Measurements from ENCODE around the gene PNPLA7. TPM values are rescaled to one million over a fixed set of nuclear protein-coding genes. Genes with fewer than 3 reads are reported as not detected.
"Not testable (repeated sequence)": the region's sequence is repeated elsewhere in the genome, so short reads cannot be mapped to it uniquely, and the experiment has no call there.

The PNPLA7 gene
- polyA plus RNA-seq, 3 donors, result 2.1 to 5.1 (median 2.4) TPM

GRCh38 chr9:137521405-137521985, 28.7 kb downstream of the PNPLA7 start:
- no peak for DNase-seq (ENCODE audit: extremely low read depth in 1 of 11, low read depth in 9 of 11, low spot score in 4 of 11)

DNA sequence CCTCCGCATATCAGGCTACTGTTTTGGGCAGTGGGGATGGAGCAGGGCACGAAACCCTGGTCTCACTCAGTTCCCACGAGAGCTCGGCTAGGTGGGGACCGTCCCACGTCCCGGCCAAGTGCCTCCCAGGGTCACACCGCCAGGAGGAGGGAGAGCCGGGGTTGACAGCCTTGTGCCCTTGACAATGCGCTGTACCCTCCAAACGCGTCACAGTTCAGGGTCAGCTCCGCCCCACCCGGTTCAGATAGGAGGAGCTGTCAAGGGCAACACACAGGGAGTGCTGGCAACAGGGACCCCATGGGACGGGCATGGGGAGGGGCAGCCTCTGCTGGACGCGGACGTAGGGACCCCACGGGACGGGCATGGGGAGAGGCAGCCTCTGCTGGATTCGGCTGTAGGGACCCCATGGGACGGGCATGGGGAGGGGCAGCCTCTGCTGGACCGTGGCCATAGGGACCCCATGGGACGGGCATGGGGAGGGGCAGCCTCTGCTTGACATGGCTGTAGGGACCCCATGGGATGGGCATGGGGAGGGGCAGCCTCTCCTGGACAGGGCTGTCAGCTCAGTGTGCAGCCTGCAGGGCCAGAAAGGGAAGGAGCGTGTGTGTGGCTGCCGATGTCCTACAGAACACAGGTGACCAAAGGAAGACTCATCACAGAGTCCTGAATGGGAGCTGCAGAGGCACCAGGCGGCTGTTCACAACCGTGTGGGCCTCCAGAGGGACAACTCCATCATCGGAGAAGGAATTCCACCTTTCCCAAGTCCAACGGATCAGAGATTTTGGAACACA, 29.4 kb downstream of the PNPLA7 start:
- DNase-seq (ENCODE audit: extremely low read depth in 1 of 11, low read depth in 9 of 11, low spot score in 4 of 11), result no peak

GRCh38 chr9:137519553-137519952, 30.6 kb downstream of the PNPLA7 start:
- no peak for DNase-seq (ENCODE audit: extremely low read depth in 1 of 11, low read depth in 9 of 11, low spot score in 4 of 11)

GRCh38 chr9:137518661-137519459, 31.3 kb downstream of the PNPLA7 start:
- not testable (repeated sequence) for DNase-seq (ENCODE audit: extremely low read depth in 1 of 11, low read depth in 9 of 11, low spot score in 4 of 11)

- DNase-seq (ENCODE audit: extremely low read depth in 1 of 11, low read depth in 9 of 11, low spot score in 4 of 11), result no peak
Observed at GRCh38 chr9:137516144-137516917, 33.9 kb downstream of the PNPLA7 start.

DNA sequence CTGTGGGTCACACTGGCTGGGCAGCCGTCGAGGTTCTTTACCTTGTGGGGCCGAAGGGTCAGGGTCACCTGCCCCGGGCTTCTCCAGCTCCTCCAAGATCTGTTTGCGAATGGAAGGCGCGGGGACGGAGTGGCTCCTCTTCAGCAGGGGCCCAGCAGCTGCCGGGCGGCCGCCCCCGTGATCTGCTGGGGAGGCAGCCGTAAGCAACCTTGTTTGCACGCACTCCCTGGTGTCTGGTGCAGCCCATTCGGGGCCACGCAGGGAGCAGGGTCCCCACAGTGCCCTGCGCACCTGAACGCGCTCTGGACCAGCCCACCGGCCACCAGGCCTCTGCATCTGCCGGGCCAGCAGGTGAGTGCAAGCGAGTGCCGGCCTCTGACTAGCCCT, 34.9 kb downstream of the PNPLA7 start:
- DNase-seq (ENCODE audit: extremely low read depth in 1 of 11, low read depth in 9 of 11, low spot score in 4 of 11), result no peak

DNA sequence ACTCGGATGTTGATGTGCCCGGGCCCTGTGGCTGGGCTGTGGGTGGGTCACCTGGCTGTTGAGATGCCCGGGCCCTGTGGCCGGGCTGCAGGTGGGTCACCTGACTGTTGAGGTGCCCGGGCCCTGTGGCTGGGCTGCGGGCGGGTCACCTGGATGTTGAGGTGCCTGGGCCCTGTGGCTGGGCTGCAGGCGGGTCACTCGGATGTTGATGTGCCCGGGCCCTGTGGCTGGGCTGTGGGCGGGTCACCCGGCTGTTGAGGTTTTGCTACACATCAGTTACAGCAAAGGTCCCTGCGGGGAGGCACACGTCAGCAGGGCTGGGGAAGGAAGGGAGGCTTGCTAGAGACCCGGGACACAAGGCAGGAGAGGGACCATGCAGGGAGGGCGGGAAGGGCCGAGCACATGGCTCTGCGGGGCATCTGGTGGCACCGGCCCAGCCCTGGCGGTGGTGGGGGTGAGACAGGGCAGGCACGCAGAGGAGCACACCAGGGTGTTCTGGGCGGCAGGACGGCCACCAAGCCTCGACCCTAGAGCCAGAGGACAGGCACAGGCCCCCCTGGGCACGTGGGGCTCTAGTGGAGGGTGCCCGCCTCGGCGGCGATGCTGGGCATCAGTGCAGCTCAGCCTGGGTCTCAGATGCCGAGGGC, 35.4 kb downstream of the PNPLA7 start:
- DNase-seq (ENCODE audit: extremely low read depth in 1 of 11, low read depth in 9 of 11, low spot score in 4 of 11), result no peak

GRCh38 chr9:137513801-137514570, 36.2 kb downstream of the PNPLA7 start:
- DNase-seq (ENCODE audit: extremely low read depth in 1 of 11, low read depth in 9 of 11, low spot score in 4 of 11), result not testable (repeated sequence)

- not testable (repeated sequence) for DNase-seq (ENCODE audit: extremely low read depth in 1 of 11, low read depth in 9 of 11, low spot score in 4 of 11)
Observed at GRCh38 chr9:137513136-137513535, 37.1 kb downstream of the PNPLA7 start.

DNA sequence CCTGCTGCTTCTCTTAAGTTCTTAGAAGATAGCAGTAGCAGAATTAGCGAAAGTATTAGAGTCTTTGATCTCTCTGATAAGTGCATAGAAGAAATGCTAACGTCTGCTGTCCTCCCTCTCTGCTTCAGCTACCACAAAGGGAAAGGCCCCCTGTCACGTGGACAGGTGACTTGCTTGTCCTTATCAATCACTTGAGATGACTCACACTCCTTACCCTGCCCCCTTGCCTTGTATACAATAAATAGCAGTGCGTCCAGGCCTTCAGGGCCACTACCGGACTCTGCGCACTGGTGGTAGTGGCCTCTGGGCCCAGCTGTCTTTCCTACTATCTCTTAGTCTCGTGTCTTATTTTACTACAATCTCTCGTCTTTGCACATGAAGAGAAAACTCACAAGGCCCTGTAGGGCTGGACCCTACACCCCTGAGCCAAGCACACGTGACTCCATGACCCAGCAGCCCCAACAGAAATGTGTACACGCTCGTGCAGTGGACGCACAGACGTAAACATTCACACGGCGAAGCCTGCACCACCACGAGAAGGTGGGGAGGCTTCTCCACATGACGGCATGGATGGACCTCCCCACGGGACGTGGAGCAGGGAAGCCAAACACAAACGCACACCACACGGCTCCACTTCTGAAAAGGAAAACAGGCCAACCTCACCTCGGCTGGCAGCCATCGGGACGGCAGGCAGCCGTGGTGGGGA, 38.3 kb downstream of the PNPLA7 start:
- DNase-seq (ENCODE audit: extremely low read depth in 1 of 11, low read depth in 9 of 11, low spot score in 4 of 11), result no peak

DNA sequence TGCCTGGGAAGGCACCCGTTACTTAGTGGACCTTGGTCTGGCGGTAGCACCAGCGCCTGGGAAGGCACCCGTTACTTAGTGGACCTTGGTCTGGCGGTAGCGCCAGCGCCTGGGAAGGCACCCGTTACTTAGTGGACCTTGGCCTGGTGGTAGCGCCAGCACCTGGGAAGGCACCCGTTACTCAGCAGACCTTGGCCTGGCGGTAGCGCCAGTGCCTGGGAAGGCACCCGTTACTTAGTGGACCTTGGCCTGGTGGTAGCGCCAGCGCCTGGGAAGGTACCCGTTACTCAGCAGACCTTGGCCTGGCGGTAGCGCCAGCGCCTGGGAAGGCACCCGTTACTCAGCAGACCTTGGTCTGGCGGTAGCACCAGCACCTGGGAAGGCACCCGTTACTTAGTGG, 39.1 kb downstream of the PNPLA7 start:
- DNase-seq (ENCODE audit: extremely low read depth in 1 of 11, low read depth in 9 of 11, low spot score in 4 of 11), result not testable (repeated sequence)

GRCh38 chr9:137509198-137509597, 41.0 kb downstream of the PNPLA7 start:
- DNase-seq (ENCODE audit: extremely low read depth in 1 of 11, low read depth in 9 of 11, low spot score in 4 of 11), result no peak

DNA sequence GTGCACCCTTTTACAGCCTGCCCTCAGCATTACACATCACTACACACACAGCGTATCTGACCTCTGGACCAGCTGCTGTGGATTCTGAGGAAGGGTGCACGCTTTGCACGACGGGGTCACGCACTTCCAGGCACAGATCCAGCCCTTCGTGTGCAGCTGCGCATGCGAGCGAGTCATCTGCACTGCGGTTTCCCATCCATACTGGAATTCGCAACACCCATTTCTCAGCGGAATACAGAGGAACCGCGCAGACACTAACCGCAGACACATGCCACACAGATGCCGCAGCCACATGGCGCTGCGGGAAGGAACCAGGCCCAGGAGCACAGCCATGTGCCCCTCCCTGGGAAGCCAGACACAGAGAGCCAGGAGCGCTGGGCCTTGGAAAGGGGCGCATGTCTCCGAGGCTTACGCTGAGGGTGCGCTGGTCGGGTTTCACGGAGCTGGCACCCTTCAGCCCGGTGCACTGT, 43.5 kb downstream of the PNPLA7 start:
- DNase-seq (ENCODE audit: extremely low read depth in 1 of 11, low read depth in 9 of 11, low spot score in 4 of 11), result no peak

GRCh38 chr9:137506274-137506673, 43.9 kb downstream of the PNPLA7 start:
- no peak for DNase-seq (ENCODE audit: extremely low read depth in 1 of 11, low read depth in 9 of 11, low spot score in 4 of 11)

DNA sequence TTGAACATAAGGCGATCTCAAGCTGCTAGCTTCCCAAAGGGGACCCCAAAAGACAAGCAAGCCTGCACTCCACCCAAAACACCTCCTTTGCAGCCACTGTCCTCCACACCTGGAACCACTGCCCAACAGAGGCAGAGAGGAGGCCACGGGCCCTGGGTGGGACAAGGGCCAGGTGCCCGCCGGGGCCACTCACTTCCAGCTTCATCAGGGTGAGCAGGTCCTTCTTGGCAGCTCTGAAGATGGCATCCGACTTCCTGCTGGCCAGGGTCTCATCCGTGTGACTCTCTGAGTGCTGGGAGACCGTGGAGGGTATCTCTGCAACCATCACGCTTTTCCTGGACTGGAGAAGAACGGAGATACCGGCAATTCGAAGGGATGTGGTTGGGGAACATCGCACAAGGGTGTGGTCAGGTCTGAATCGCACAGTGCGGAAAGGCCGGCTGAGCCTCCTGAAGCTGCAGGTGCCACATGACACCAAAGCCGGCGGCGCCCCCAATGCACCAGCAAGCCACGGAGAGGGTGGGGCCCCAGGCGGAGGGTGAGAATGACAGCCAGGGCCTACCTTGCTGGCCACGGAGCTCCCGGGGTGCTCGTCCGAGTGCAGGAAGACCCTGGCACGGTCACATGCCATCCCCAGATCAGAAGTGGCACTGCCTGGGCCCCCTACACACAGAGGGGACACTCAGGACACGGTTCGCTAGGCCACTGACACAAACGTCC, 44.6 kb downstream of the PNPLA7 start:
- DNase-seq (ENCODE audit: extremely low read depth in 1 of 11, low read depth in 9 of 11, low spot score in 4 of 11), result no peak

GRCh38 chr9:137504432-137504777, 45.8 kb downstream of the PNPLA7 start:
- no peak for DNase-seq (ENCODE audit: extremely low read depth in 1 of 11, low read depth in 9 of 11, low spot score in 4 of 11)
